GM10847 (cell line): ENCODE measurements around the gene CNTNAP4.

Source experiments
- POLR2A ChIP-seq: IDR thresholded peaks from 2 replicates; pipeline ENCODE4 v1.6.1; 2011; ENCODE audit not compliant: insufficient read length; ENCODE audit errors: extremely low read depth

The CNTNAP4 gene

GRCh38 chr16:76287466-76287865 is 10.3 kb downstream of the CNTNAP4 start:
- TF ChIP-seq POLR2A, result no peak

GRCh38 chr16:76292218-76292617 is 15.0 kb downstream of the CNTNAP4 start:
- TF ChIP-seq POLR2A, result no peak

DNA sequence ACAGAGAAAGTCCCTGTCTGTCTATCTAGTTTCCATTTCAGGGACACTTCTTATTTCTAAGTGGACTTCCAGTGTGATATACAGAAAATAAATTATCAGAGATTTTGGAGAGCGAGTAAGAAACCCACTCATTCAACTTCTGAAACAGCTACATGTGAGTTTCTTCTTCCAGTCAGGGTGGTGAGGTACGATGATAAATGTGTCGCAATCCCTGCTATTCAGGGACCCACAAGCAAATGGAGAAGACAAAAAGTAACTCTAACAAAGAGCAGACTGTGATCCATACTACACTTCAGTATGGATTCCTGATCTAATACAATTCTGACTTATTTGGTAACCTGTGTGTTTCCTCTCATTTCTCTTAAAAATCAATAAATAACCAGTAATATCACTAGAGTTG is 16.8 kb downstream of the CNTNAP4 start:
- no peak for TF ChIP-seq POLR2A

- TF ChIP-seq POLR2A, result no peak
Measured at GRCh38 chr16:76294396-76295214, 17.4 kb downstream of the CNTNAP4 start.

GRCh38 chr16:76297941-76298340 is 20.7 kb downstream of the CNTNAP4 start:
- TF ChIP-seq POLR2A, result no peak

DNA sequence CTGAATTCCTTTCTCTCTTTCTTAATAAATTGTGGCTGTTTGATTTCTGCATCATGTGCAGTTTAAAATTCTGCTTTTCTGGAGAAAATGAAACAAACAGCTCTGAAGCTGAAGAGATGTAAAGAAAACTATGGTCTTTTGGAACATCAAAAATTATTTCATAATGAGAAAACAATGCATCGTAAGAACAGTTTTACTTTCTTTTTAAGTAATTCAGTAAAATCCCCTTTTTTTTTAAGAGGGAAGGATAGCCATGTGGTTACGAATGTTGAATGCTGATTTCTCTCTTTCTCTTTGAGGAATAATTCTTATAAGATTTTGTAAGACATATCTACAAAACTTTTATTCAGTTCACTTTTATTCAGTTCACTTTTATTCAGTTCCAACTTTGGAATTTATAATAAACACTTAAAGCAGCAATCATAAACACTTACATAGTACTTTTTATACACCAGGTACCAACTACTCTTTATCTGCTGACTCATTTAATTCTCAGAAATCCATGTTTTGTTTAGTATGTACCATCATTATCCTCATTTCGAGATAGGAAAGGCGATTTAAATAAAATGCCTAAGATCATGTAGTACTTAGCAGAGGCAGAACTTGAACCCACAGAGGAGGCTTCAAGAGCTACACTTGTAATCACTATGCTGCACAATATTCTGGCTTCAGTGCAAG is 26.6 kb downstream of the CNTNAP4 start:
- TF ChIP-seq POLR2A, result no peak

GRCh38 chr16:76309639-76310335 is 32.6 kb downstream of the CNTNAP4 start:
- TF ChIP-seq POLR2A, result no peak

GRCh38 chr16:76311260-76311659 is 34.1 kb downstream of the CNTNAP4 start:
- TF ChIP-seq POLR2A, result no peak

GRCh38 chr16:76318565-76318964 is 41.4 kb downstream of the CNTNAP4 start:
- no peak for TF ChIP-seq POLR2A

GRCh38 chr16:76329106-76329505 is 51.9 kb downstream of the CNTNAP4 start:
- TF ChIP-seq POLR2A, result no peak

DNA sequence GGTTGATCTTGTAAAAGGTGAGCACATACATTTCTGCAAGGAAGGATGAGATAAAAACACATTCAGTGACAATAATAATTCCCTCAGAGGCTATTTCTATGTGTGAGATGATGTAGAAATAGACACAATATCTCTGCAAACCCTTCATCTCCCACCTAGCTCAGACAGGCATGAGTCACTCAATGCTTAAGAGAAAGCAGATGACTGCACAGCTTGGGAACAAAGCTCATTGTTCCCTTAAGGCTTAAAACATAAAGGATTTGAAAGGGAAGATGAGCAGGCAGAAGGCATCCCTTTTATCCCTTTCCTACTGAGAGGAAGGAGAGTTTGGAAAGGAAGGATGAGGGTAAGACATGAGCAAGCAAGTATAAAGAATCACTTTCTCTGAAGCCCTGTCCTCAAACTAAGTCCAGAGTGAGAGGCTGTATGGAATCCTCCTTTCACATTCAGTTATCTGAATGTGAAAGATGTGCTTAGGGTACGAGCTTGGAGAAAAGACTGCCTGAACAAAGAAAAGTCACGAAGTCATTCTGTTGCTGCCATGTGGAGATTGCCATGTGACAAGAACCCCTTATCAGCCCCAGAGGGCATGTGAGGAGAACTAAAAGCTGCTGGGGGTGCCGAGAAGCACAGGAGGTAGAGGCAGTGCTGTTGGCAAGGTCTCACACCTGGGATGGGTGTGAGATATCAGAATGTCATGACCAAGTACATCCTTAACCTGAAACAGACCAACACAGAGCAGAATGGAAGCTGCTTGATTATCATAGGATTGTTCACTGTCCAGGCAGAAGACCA is 58.2 kb downstream of the CNTNAP4 start:
- no peak for TF ChIP-seq POLR2A

DNA sequence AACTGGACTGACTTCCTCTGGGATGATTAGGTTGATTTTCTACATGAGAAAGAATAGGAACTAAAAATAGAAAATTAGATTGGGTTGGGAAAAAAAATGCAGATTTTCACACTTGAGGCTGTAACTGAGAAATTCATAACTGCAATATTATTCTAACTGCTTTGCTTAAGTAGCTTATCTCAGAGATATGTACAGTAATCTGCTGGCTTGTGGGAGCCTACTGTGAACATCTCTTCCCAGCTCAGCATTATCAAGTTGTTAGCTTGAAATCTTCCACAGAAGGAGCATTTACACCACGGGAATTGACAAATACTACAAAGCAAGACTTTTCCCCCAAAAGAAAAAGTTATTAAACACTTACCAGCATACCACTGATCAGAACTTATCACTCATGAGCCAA is 58.9 kb downstream of the CNTNAP4 start:
- no peak for TF ChIP-seq POLR2A

DNA sequence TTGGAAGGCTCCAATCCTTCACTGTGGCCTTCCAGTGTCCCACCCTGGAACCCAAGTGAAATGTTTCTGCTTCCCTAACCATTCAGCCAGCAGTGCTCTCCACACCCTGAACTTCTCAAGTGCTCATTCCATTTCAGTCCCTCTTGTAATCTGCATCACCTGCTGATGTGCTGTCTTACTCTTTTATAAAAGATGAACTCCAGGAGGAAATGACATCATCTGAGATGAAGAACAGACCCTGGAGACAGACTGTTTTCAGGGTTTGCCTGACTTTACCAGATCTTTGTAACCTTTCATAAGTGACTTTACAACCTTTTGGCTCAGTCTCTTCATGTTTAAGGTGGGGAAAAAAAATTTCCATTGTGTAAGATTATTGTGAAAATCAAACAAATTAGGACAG is 61.3 kb downstream of the CNTNAP4 start:
- TF ChIP-seq POLR2A, result no peak

GRCh38 chr16:76343769-76344168 is 66.6 kb downstream of the CNTNAP4 start:
- no peak for TF ChIP-seq POLR2A

GRCh38 chr16:76345163-76345661 is 68.0 kb downstream of the CNTNAP4 start:
- TF ChIP-seq POLR2A, result no peak
